CD4-positive, alpha-beta memory T cell (primary cell): ENCODE data around the gene EDEM3. TPM values are rescaled to one million over a fixed set of nuclear protein-coding genes. Genes with fewer than 3 reads are reported as not detected.

Source experiments
- CTCF ChIA-PET: fragments of 350-600 bp; sonication (Branson Sonifier 250); formaldehyde crosslinking; loops from one replicate; lab custom pipeline; 2021; ENCODE audit warnings: inconsistent platforms; ENCODE audit not compliant: partially characterized antibody; lab: Charles Lee
- POLR2A ChIA-PET: fragments of 350-600 bp; sonication (Branson Sonifier 250); formaldehyde crosslinking; loops from one replicate; lab custom pipeline; 2021; ENCODE audit not compliant: partially characterized antibody; lab: Charles Lee
- DNase-seq, 5 donors: peaks; one replicate each; pipeline versions ENCODE4 v3.0.0 to v3.0.0-alpha.2; 2020 to 2022; ENCODE audit warnings: mixed read lengths in 1 of 5
- H3K27ac ChIP-seq: one replicate; pipeline ENCODE4 v1.7.0; 2013; ENCODE audit warnings: low read depth, low read length
- H3K27me3 ChIP-seq: 2 replicates; pipeline ENCODE4 v1.7.0; 2013; ENCODE audit warnings: mild to moderate bottlenecking, low read length, moderate library complexity; ENCODE audit not compliant: insufficient read depth
- H3K36me3 ChIP-seq: 2 replicates; pipeline ENCODE4 v1.7.0; 2013; ENCODE audit warnings: mild to moderate bottlenecking, low read length, moderate library complexity; ENCODE audit not compliant: insufficient read depth
- H3K4me1 ChIP-seq: 2 replicates; pipeline ENCODE4 v1.7.0; 2013; ENCODE audit warnings: mild to moderate bottlenecking, low read length, moderate library complexity; ENCODE audit not compliant: insufficient read depth
- H3K4me3 ChIP-seq, 2 donors: one replicate each; pipeline ENCODE4 v1.7.0; 2013; ENCODE audit warnings: low read length in 2 of 2, mild to moderate bottlenecking in 1 of 2
- H3K9me3 ChIP-seq, 2 donors: one replicate each; pipeline ENCODE4 v1.7.0; 2013; ENCODE audit warnings: low read length in 2 of 2, control low read depth in 1 of 2; ENCODE audit not compliant: control insufficient read depth in 1 of 2
- H3K27ac Mint-ChIP-seq, 7 donors: one replicate each; pipeline ENCODE4 v1.8.0; 2020 to 2021; ENCODE audit warnings: mixed read lengths in 7 of 7, mild to moderate bottlenecking in 6 of 7, inconsistent platforms in 3 of 7, moderate library complexity in 3 of 7
- H3K27me3 Mint-ChIP-seq, 2 donors: one replicate each; pipeline ENCODE4 v1.8.0; 2020 to 2021; ENCODE audit warnings: mixed read lengths in 2 of 2
- H3K36me3 Mint-ChIP-seq, 2 donors: one replicate each; pipeline ENCODE4 v1.8.0; 2020 to 2021; ENCODE audit warnings: mixed read lengths in 2 of 2, inconsistent platforms in 1 of 2, mild to moderate bottlenecking in 1 of 2
- H3K4me1 Mint-ChIP-seq, 4 donors: one replicate each; pipeline ENCODE4 v1.8.0; 2020 to 2021; ENCODE audit warnings: mixed read lengths in 4 of 4, mild to moderate bottlenecking in 1 of 4
- H3K4me3 Mint-ChIP-seq, 8 donors: one replicate each; pipeline ENCODE4 v1.8.0; 2020 to 2021; ENCODE audit warnings: mixed read lengths in 8 of 8, mild to moderate bottlenecking in 7 of 8, moderate library complexity in 6 of 8, inconsistent platforms in 3 of 8
- H3K9me3 Mint-ChIP-seq, 8 donors: one replicate each; pipeline ENCODE4 v1.8.0; 2020 to 2021; ENCODE audit warnings: mixed read lengths in 8 of 8, mild to moderate bottlenecking in 5 of 8, inconsistent platforms in 3 of 8, moderate library complexity in 1 of 8
- intact Hi-C: fragments of 100-400 bp; cut with micrococcal nuclease; formaldehyde crosslinking; loops from one replicate; pipeline ENCODE4 v1.15.1; 2023
- polyA plus RNA-seq, 2 donors: library from polyadenylated mRNA; unstranded; fragments of 300-500 nt; fragmentation: Illumina TruSeq; gene quantifications; one replicate each; pipeline ENCODE4 v1.2.3, GENCODE V29; 2021
- total RNA-seq, 2 experiments: library from RNA; stranded (reverse); gene quantifications; one replicate each; pipeline ENCODE4 v1.2.3, GENCODE V29; 2021

EDEM3 gene
- total and polyA plus RNA-seq, 4 experiments from 2014 or later, result 8.5 to 61.7 (median 36.1) TPM

DNA sequence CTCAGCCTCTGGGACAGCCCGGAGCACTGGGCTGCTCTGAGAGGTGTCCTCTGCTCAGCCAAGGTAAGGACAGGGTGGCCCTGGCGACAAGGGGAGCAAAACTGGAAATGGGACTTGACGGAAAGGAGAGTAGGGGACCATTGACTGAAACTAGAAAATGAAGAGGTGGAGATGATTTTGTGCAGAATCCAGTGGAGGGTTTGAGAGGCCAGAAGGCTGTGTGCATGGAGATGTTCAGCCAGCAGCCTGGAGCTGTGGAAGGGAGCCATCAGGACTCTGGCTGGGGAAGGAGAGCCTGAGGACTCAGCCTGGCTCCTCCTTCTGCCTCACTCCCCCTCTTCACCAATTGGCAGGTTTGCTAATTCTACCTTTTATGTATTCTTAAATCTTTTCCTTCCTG, 114.2 kb downstream of the EDEM3 start:
- Mint-ChIP-seq H3K27me3 (peaks cover 10 to 12% of the 10 kb centered on the region in 2 donors), H3K36me3 (no peaks in the 10 kb centered on the region), H3K27ac (no peak overlapping the region), H3K9me3 (peaks cover 0 to 1% (median 0%) of the 10 kb centered on the region in 8 donors), H3K4me3 (no peak overlapping the region), H3K4me1 (no peaks in the 10 kb centered on the region)
- POLR2A ChIA-PET, result no interaction called here
- Histone ChIP-seq H3K4me1 (no peaks in the 10 kb centered on the region), H3K36me3 (no peaks in the 10 kb centered on the region), H3K27me3 (no peaks in the 10 kb centered on the region), H3K27ac (no peak overlapping the region), H3K4me3 (no peak overlapping the region), H3K9me3 (no peaks in the 10 kb centered on the region)
- CTCF ChIA-PET, result interaction anchor here (2.3 kb wide), 1 partner anchor 12 kb away, joined by 5 read pairs; no protein-coding TSS in a partner anchor
- intact Hi-C loops, result no loop called here
- DNase-seq, result no peak

Other genes starting within 250 kb of the EDEM3 start
- gene NIBAN1, start 219.7 kb upstream of the EDEM3 start, total RNA-seq, result 10 to 100 TPM; 42.8 to 43.2 TPM
- 10 to 100 TPM in 1 of 2 donors, 1 to 10 TPM in 1; 9.9 to 32.9 TPM for gene NIBAN1, start 219.7 kb upstream of the EDEM3 start, polyA plus RNA-seq